GM19397 (cell line): Measurements from ENCODE around the gene TRPV3.
"Not testable (repeated sequence)": the region's sequence is repeated elsewhere in the genome, so short reads cannot be mapped to it uniquely, and the experiment has no call there.

Experiments used
- ATAC-seq: cut with Tn5 transposase; IDR thresholded peaks from one replicate; pipeline ENCODE4 v1.9.1; 2021; ENCODE audit warnings: mild to moderate bottlenecking, moderate library complexity; ENCODE audit not compliant: unreplicated experiment

TRPV3 gene

DNA sequence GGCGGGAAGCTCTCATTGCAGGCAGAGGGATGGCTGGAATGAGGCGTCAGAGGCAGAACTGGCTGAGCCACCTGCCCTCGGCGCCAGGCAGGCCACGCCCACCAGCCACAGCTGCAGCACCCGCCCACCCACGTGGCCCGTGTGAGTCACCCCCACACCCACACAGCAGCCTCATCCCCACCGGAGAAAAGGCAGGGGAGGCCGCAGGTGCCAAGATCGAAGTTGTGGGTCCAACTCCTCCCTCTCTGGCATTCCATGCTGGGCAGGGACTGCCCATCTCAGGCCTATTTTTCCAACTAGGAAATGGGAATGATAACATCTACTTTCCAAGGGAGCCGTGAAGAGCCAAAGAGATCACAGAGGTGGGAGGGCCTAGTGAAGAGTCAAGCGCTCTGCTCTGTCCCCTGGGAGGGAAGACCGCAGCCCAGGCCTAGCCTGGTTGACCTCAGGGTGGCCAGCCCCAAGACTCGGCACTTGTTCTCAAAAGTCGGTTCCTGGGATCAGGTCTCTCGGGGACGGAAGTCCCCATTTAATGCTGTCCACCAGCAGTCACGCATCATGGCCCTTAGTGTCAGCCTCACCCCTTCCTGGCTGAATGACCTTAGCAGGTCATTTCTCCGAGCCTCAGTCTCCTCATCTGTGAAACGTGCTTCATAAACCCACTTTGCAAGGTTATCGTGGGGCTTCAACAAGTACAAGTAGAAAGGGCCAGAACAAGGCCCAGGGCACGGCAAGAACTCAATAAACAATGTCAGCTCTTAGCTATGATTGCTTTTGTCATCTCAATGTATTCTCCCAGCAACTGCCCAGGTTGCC, at the start of gene TRPV3:
TSS of gene TRPV3 (minus strand) at position 45 of the 816 bp plus-strand sequence. CDS start 2,962 bp downstream, outside the sequence.
- ATAC-seq, result no peak

DNA sequence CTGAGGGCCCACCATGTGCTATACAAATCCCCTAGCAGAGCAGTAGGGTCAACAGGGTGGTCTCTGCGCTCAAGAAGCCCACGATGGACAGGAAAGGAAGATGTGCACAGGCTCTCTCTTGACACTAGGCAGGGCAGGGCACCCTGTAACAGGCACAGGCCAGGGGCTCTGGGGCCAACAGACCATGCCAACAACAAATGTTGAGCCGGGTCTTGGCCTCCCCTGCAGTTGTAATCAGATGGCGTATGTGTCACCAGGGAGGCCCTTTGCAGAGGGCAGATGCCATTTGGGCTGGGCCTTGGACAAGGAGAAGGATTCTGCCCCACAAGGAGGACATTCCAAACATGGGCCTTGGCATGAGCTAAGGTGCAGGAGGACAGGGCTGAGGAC, 46.3 kb upstream of the TRPV3 start:
- ATAC-seq, result no peak

DNA sequence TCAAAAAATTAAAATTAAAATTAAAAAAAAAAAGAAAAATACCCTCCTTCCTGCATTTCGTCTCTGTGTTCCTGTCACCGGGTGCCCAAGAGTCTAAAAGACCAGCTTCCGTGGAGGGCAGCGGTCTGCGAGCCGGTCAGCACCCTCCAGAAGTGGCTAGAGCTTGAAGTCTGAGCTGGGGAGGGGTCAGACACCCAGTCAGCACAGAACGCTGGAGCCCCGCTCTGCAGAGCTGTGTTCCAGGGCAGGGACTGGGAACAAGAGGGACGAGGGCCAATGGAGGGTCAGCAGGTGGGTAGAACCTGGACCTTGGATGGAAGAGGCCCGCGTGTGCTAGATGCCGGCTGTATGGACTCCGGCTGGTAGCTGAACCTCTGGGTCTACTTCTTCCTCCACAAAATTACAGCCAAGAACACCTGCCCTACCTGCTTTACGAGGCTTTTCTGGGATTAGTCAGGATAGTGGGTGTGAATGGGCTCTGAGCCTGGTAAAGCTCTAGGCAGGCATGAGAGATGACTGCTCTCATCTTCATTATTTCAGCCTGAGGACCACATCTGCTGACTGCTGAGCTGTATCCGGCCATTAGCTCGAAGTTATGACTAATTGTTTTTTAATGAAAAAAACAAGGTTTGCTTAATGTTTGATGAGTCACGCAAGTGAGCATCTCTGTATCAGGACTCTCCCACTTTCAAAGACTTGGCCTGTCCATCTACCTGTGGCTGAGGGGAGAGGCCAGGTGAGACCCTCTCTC, 45.7 kb upstream of the TRPV3 start:
- ATAC-seq, result no peak

DNA sequence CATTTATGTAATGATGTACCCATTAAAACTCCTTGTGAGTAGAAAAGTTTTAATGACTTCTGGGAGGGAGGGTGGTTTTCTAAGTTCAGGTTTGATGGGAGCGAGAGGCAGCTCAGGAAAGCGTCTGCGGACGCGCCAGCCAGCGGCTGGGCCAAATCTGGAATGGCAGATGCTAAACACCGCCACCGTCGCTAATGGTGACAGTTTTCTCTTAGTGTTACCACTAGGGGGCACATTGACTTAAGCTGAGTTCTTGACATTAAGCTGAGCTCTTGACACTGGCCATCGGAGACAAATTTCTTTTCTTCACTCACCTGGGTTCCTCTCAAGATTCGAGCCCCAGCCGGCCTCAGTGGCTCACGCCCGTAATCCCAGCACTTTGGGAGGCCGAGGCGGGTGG, 44.9 kb upstream of the TRPV3 start:
- no peak for ATAC-seq

DNA sequence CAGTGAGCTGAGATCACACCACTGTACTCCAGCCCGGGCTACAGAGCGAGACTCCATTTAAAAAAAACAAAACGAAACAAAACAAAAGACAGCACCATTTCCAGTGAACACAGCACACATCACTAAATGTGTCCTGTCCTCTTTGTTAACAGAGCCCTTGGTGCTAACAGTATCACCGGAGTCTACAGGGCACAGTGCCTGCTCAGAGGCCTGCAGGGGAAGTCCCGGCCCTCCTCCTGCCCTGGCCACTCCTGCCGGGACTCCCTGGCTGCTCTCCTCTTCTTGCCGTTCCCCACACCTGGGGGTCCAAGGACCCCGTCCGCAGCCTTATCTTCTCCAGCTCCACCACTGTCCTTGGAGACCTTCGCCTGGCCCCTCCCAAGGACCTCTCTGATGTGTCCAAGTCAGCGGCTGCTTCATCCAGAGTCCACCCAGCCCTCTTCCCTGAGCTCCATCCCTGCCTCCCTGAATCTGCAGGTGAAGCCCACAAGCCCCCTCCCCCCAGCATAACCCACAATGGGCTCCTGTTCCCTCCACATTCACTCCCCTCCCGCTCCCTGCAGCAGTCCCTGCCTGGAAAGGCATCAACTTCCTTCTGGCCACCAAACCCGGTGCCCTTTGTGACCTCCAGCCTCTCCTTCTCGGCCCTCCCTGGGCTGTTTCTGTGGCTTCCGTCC, 43.1 kb upstream of the TRPV3 start:
- ATAC-seq, result no peak

DNA sequence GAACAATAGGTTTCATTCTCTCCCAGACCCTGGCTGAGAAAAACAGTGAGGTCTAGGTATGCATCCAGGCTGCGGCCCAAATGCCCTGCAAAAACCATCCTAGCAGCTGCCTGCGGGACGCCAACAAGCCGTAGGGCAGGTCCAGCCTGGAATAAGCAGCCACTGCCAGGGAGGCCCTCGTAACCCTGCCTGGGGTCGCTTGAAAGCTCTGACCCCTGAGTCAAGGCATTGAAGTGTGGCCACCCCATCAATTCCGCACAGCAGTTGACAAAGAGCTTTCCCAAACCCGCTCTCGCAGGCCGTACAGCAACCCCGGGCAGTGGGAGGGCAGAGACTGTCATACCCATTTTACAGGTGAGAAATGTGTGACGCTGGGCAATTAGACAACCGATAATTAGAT, 40.5 kb upstream of the TRPV3 start:
- ATAC-seq, result no peak

DNA sequence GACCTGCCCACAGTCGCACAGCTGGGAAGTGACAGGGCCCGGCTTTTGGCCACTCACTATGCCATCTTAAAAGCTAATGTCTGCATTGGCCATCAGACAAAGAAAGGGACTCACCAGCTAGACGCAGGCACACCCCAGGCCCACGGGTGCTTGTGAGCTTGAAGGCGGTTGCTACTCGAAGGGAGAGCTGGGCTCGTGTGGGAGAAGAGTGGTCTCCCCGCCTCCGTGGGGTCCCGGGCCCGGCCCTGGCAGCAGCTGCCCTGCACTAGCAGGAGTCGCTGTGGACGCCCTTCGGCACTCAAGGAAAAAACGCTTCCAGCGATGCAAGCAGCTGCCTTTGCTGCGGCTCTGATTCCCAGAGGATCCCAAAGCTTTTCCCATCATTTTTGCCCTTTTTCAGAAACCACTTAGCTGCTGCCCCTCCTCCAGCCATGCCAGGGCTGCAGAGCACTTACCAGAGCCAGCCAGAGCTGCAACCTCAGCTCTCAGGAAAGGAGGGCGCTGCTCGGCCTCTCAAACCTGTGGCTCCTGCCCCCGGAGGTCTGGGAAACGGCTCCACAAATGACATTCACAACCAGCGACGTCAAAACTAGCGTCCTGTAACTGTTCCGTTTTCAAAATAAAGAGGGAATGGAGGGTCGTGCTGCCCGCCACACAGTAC, 39.3 kb upstream of the TRPV3 start:
- no peak for ATAC-seq

DNA sequence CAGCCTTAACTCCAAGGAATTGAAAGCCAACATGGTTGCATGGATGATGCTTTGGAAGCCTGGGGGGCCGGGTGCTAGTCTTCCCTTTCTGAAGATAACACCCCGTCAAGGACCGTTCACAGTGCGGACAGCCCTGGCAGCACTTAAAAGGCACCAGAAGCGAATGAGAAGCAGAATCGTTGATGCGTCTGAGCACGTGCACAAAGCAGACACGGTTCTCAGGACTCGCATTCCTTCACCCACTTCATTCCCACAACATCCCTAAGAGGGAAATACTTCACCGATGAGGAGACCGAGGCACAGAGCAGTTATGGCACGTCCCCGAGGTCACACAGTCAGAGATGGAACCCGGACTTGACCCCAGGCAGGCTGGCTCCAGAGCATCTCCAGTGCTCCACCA, 37.4 kb upstream of the TRPV3 start:
- ATAC-seq, result no peak

DNA sequence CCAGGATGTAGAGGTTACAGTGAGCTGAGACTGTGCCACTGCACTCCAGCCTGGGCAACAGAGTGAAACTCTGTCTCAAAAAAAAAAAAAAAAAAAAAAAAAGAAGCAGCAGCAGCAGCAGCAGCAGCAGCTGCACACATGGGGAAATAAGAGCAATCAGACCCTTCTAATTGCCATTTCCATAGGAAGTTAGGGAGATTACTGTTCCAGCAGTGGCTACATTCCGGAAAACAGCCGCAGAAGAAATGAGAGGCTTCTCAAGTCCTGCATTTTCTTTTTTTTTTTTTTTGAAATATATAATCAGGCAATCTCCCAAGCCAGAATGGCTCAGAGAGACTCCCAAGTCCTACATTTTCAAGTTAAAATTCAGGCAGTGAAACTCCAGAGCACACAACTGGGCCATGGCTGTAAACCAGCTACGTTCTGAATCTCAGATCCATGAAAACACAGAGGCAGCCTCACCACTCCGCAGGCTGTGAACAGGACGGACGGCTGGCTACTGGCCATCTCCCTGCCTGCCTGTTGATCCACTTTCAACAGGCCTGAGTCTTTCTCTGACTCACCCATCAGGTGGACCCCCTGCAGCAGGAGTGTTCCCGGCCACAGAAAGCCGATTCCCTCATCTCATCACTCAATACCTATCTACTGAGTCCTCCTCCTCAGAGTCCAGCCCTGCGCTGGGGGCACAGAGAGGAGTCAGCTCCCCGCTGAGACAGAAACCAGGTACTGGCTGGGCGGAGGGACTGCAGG, 36.6 kb upstream of the TRPV3 start:
- no peak for ATAC-seq

DNA sequence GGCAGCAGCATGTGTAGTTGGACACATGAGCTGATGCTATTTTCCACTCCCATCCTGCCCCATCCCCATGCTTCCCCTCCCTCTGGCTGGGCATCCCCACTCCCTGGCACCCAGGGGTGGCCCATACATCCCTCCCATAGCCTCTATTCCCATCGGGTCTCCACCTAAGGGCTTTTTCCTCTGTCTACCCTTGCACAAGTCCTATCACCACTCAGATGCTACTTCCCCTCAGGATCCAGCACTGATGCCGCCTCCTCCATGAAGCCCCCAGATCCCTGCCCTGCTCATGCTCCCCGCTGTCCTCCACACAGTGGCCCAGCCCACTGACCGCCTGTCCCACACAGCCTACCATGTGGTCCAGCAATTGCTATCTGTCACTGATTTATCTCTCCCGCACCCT, 35.8 kb upstream of the TRPV3 start:
- no peak for ATAC-seq

DNA sequence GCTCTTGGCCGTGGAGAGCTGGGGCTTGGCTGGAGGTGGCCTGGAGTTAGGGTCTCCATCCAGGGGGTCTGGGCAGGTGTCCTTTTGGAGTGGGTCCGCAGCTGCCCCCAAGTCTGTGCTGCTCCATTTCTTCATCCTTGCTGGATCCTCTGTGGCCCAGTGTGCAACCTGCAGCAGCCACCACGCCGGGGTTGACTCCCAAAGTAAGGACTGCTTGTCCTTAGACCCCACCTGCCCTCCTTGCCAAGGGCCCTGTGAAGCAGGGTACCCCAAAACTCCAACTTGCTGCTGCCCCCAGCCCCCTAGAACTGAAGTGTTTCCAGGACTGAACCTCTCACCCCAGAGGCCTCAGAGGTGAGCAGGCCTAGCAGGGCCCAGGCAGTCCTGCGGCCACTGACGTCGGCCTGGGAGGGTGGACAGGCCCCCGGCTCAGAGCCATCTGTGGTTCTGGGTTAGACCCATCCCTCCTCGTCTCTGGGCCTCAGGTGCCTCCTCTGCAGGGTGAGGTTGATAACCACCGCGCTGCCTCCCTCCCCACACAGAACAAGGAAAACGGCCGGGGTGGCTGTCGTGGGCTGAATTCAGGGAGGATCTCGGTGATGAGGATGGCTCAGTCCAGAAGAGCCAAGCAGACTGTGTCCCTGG, 34.7 kb upstream of the TRPV3 start:
- no peak for ATAC-seq

DNA sequence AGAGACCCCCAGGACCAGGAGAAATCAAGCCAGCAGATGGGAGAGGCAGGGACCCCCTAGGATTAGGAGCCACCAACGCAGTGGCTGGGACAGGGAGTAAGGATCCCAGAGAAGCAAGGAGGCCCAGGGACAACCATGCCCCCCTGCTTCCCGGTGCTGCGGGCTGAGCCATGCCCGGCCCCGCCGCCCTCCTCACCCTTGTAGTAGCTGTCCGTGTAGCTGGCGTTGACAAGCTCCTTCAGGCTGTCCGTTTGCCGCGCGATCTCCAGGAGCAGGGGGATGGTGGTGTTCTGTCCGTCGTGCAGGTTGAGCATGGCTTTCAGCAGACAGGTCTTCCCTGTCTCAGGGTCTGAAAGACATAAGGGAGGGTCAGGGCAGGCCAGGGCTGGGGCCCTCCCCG, 33.2 kb upstream of the TRPV3 start:
- no peak for ATAC-seq

DNA sequence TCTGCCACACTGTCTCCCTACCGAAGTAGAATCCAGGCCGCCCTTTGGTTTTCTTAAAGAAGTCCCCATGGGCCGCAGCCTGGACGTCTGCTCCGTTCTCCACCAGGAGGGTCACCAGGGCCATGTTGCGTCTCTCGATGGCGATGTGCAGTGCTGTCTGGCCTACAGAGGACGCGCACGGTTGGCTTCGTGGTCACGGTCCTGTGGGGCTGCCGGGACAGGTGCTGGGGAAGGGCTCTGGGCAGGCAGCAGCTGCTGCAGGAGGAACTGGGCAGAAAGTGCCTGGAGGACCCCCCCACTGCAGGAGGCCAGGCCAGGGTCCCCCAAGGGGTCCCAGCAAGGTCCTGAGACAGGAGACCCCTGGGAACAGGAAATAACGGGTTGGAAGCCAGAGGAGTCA, 32.6 kb upstream of the TRPV3 start:
- no peak for ATAC-seq

DNA sequence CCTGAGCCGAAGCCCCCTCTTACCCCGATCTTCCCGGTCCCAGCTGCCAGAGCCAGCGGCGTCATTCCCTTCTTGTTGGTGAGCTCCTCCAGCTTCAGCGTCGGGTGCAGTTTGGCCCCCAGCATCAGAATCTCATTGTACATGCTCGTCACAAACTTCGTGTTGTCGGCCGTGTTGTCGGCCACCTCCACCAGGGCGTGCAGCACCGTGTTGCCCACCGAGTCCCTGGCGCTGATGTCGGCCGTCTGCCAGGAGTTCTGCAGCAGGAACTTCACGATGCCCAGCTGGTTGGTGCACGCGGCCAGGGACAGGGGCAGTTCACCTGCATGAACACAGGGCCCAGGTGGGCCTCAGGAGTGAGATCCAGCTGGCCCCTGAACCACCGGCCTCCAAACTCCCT, 32.2 kb upstream of the TRPV3 start:
- ATAC-seq, result no peak

DNA sequence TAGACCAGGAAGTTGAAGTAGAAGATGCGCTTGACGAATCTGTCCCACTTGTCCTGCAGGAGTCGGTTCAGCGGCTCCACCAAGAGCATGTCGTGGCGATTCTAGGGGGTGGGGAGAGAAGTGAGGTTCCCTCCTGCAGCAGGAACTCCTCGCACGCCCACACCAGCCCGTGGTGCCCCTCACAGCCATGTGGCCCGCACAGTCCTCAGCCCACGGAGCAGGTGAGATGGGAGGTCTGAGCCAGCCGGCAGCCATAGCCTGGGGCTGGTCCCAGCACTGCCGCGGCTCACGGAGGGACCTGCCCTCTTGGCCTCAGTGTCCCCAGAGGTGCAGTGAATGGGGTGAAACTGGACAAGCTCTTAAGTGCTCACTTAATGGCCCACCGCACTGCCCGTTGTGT, 28.2 kb upstream of the TRPV3 start:
- no peak for ATAC-seq

DNA sequence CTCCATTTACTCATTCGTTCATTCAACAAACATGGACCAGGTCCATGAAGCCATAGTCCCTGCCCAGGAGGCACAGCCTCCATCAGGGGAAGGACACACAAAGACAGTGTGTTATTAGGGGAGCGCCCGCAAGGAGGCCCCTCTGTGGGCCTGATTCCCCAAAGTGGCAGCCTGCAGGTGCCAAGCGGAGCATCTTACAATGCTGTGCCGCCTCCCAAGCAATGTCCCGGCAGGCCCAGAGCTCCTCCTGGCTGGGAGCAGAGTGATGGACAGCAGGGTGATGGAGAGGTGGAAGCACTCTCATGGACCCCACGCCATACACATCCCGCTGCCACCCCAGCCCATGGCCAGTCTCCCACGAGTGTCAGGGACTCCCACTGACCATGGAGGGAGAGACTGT, 25.8 kb upstream of the TRPV3 start:
- no peak for ATAC-seq

DNA sequence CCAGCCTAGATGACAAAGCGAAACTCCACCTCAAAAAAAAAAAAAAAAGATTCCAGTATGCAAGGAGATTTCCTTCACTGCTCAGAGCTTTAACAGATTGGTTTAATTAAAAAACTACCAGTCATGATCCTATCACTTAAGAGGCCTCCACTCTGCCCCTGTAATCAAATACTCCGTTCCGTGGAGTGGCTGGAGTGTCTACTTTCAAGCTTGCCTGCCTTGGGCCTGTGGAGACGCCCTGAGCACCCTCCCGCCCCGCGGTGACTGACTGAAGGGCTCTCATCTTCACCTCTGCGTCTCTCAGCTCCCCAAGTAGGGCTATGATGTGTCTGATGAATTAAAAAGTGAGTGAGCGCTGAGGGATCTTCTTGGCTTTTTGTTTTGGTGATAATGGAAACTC, 25.3 kb upstream of the TRPV3 start:
- no peak for ATAC-seq

DNA sequence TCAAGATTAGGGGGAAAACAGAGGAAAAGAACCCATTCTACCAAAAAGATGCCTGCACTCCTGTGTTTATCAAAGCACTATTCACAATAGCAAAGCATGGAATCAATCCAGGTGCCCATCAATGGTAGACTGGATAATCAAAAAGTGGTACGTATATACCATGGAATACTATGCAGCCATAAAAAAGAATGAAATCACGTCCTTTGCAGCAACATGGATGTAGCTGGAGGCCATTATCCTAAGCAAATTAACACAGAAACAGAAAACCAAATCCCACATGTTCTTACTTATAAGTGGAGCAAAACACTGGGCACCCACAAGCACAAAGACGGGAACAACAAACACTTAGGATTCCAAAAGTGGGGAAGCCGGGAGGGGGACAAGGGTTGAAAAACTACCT, 21.1 kb upstream of the TRPV3 start:
- ATAC-seq, result not testable (repeated sequence)

DNA sequence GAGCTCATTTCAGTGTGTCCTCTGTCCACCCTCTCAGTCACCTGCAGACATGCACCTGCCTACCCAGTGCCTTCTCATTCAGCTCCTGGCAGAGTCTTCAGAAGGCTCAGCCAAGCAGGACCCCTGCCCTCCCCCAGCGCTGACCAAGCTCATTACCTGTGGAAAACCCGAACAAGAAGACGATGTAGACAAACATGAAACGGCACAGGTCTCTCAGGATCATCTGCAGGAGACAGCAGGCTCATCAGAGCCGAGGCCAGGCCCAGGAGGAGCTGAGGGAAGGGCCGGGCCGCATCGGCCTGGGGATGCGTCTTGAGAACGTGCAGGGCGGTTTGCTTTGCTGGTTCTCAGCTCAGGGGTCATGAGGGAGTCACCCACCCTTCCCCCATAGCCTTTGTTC, 19.4 kb upstream of the TRPV3 start:
- ATAC-seq, result no peak

DNA sequence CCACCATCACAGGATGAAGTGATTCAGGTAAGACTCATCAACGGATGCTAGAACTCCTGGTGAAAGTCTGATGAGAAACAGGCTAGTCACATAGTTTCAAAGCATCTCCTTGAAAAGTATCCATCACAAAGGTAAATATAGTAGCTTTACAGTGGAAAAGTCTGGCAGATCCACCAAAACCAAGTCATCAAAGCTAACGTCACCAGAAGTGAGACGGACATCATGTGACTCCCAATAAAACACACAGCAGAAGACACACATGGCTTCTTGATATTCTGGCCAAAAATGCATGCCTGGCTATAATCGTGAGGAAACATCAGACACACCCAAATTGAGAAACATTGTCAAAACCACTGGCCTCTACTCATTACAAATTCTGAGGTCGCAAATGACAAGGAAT, 17.9 kb upstream of the TRPV3 start:
- no peak for ATAC-seq
